K562 (cell line): ENCODE results near the gene ZNF106. TPM values are rescaled to one million over a fixed set of nuclear protein-coding genes. Genes with fewer than 3 reads are reported as not detected.

Experiments used
- ATAC-seq: fragments of 200-7000 bp; cut with Tn5 transposase; 3 replicates; pipeline ENCODE4 v1.9.1; 2020; ENCODE audit warnings: moderate library complexity
- BruUV-seq: library from RNA; stranded (reverse); fragments of 400-500 nt; replicated peaks from 2 replicates; lab custom pipeline; 2021; lab: Mats Ljungman, UMichigan
- CTCF ChIA-PET: fragments of 300-600 bp; formaldehyde crosslinking; extraction: SDS; loops from one replicate; lab custom pipeline; 2021; ENCODE audit warnings: low intra/inter-chr PET ratio; lab: Yijun Ruan, JAX
- POLR2A ChIA-PET: fragments of 300-600, 350-650 bp; sonication (Branson Sonifier 250); formaldehyde crosslinking; extraction: SDS; loops from one replicate; lab custom pipeline; 2021; ENCODE audit warnings: antibody characterized with exemption, inconsistent platforms; lab: Yijun Ruan, JAX
- DNase-seq, 4 experiments: peaks; one replicate each; pipeline versions ENCODE4 v3.0.0 to v3.0.0-alpha.2; 2011 to 2018; ENCODE audit warnings: low spot score in 3 of 4, mixed read lengths in 3 of 4; ENCODE audit errors: extremely low read depth in 1 of 4
- FAIRE-seq: peaks from 2 replicates; lab custom pipeline; 2011; peaks lifted over from hg19 to GRCh38; lab: Jason Lieb, UNC
- H2AFZ ChIP-seq: 2 replicates; pipeline ENCODE4 v1.6.0; 2011; ENCODE audit warnings: low read depth, low read length, control low read depth, inconsistent platforms
- H3K27ac ChIP-seq: fragments of 200-600 bp; 3 replicates; pipeline ENCODE4 v1.8.0; 2011; ENCODE audit warnings: low read depth, mild to moderate bottlenecking, control low read depth, inconsistent platforms, low read length, moderate library complexity, mixed read lengths; ENCODE audit errors: extremely low read depth
- H3K27me3 ChIP-seq, 2 experiments: fragments of 300-600 bp in 1 of 2; 2 replicates in 1 of 2; 3 replicates in 1 of 2; pipeline versions ENCODE4 v1.6.0 to v1.8.0; 2011; ENCODE audit warnings: inconsistent platforms in 2 of 2, low read length in 2 of 2, mild to moderate bottlenecking in 1 of 2, mixed read lengths in 1 of 2, moderate library complexity in 1 of 2; ENCODE audit not compliant: control insufficient read depth in 2 of 2, insufficient read depth in 2 of 2
- H3K36me3 ChIP-seq: fragments of 300-600 bp; 3 replicates; pipeline ENCODE4 v1.8.0; 2011; ENCODE audit warnings: mild to moderate bottlenecking, low read length, inconsistent platforms; ENCODE audit not compliant: control insufficient read depth, insufficient read depth
- H3K4me1 ChIP-seq, 2 experiments: fragments of 200-600 bp in 1 of 2; replicated peaks in 1 of 2; 2 replicates in 1 of 2; 3 replicates in 1 of 2; pipeline versions ENCODE4 v1.5.1 to v1.8.0; 2011; ENCODE audit warnings: inconsistent platforms in 2 of 2, low read length in 2 of 2, mild to moderate bottlenecking in 1 of 2, mixed read lengths in 1 of 2, moderate library complexity in 1 of 2; ENCODE audit not compliant: control insufficient read depth in 2 of 2, insufficient read depth in 2 of 2
- H3K4me2 ChIP-seq: 2 replicates; pipeline ENCODE4 v1.6.1; 2011; ENCODE audit warnings: low read length, control low read depth, inconsistent platforms, mixed read lengths; ENCODE audit not compliant: insufficient read depth
- H3K4me3 ChIP-seq: fragments of 200-600 bp; sonication (generic), shearing (Covaris generic); 2 replicates; pipeline ENCODE4 v1.5.1; 2016; ENCODE audit warnings: control low read depth, inconsistent platforms
- H3K79me2 ChIP-seq: fragments of 200-600 bp; 3 replicates; pipeline ENCODE4 v1.8.0; 2011; ENCODE audit warnings: low read length, inconsistent platforms; ENCODE audit not compliant: control insufficient read depth, insufficient read depth
- H3K9ac ChIP-seq, 2 experiments: 2 replicates each; pipeline versions ENCODE4 v1.6.0 to v1.6.1; 2011; ENCODE audit warnings: low read depth in 2 of 2, low read length in 2 of 2, control low read depth in 1 of 2, inconsistent platforms in 1 of 2, mild to moderate bottlenecking in 1 of 2, mixed read lengths in 1 of 2; ENCODE audit not compliant: insufficient read depth in 1 of 2
- H3K9me1 ChIP-seq: one replicate; pipeline ENCODE4 v1.6.0; 2011; ENCODE audit warnings: inconsistent platforms, mild to moderate bottlenecking, low read length, moderate library complexity; ENCODE audit not compliant: control insufficient read depth, insufficient read depth
- H3K9me3 ChIP-seq: replicated peaks from 2 replicates; pipeline ENCODE4 v1.5.1; 2011; ENCODE audit warnings: low read depth, low read length, inconsistent platforms; ENCODE audit not compliant: control insufficient read depth, insufficient read depth
- H4K20me1 ChIP-seq: replicated peaks from 2 replicates; pipeline ENCODE4 v1.6.1; 2011; ENCODE audit warnings: low read length, inconsistent platforms, mixed read lengths; ENCODE audit not compliant: control insufficient read depth, insufficient read depth
- CLOCK ChIP-seq: fragments of 250-450 bp; sonication (Bioruptor Pico); IDR thresholded peaks from 2 replicates; pipeline ENCODE4 v1.4.0; 2020; ENCODE audit warnings: mild to moderate bottlenecking, moderate library complexity, borderline replicate concordance
- HIVEP1 ChIP-seq: fragments of 250-450 bp; sonication (Bioruptor Pico); IDR thresholded peaks from 2 replicates; pipeline ENCODE4 v1.4.0; 2020; ENCODE audit warnings: mild to moderate bottlenecking
- KAT8 ChIP-seq: fragments of 450-650 bp; IDR thresholded peaks from 2 replicates; pipeline ENCODE4 v1.6.1; 2016; ENCODE audit warnings: low read depth, mild to moderate bottlenecking
- NBN ChIP-seq: fragments of 450-650 bp; IDR thresholded peaks from 2 replicates; pipeline ENCODE4 v1.6.1; 2016; ENCODE audit warnings: low read depth, mild to moderate bottlenecking
- SRSF9 ChIP-seq: fragments of 200-400 bp; formaldehyde crosslinking; IDR thresholded peaks from 2 replicates; pipeline ENCODE4 v1.6.1; 2017; ENCODE audit warnings: low read depth, low read length, borderline replicate concordance
- TFE3 ChIP-seq: fragments of 450-650 bp; formaldehyde crosslinking; IDR thresholded peaks from 2 replicates; pipeline ENCODE4 v1.4.0; 2020; ENCODE audit warnings: mild to moderate bottlenecking, mixed read lengths
- ZBTB17 ChIP-seq: fragments of 450-650 bp; formaldehyde crosslinking; IDR thresholded peaks from 2 replicates; pipeline ENCODE4 v1.4.0; 2020; ENCODE audit warnings: mild to moderate bottlenecking
- ZFP36 ChIP-seq: fragments of 150-350 bp; IDR thresholded peaks from 2 replicates; pipeline ENCODE4 v1.6.1; 2018; ENCODE audit warnings: low read length, low read depth; ENCODE audit not compliant: partially characterized antibody
- ZNF778 ChIP-seq: fragments of 450-650 bp; formaldehyde crosslinking; IDR thresholded peaks from 2 replicates; pipeline ENCODE4 v1.4.0; 2020; ENCODE audit warnings: mild to moderate bottlenecking, moderate library complexity
- WGBS: fragments of 100-300 bp; shearing (Covaris generic); methylation state at CpG from one replicate; pipeline ENCODE4 v1.1.6; 2016; ENCODE audit warnings: low coverage, mixed read lengths; ENCODE audit not compliant: insufficient coverage; ENCODE audit errors: missing lambda C conversion rate; 5-methylcytosine and 5-hydroxymethylcytosine counted together
- in situ Hi-C: fragments of 300-500 bp; cut with MboI; formaldehyde crosslinking; loops from 4 replicates; pipeline ENCODE4 v1.15.0; 2018; ENCODE audit warnings: inconsistent platforms, mixed read lengths
- intact Hi-C: fragments of 100-400 bp; cut with micrococcal nuclease; formaldehyde crosslinking; loops from 2 replicates; pipeline ENCODE4 v1.14.2; 2022
- polyA plus RNA-seq, 8 experiments: library from polyadenylated mRNA; depleted of rRNA in 4 of 8; stranded (reverse) in 5 of 8; unstranded in 3 of 8; fragments of >200 nt; fragmentation: Nextera tagmentation in 2 of 8; fragmentation: Illumina TruSeq in 1 of 8; extraction: Ambion mirVana in 2 of 8; extraction: Trizol in 1 of 8; gene quantifications; 2 replicates each; pipeline versions ENCODE4 v1.2.1 to v1.2.3, GENCODE V29; 2011 to 2014; ENCODE audit warnings: inconsistent platforms in 1 of 8, missing spikeins in 1 of 8
- total RNA-seq, 7 experiments: library from RNA; depleted of rRNA in 6 of 7; stranded (reverse); fragments of >200 nt in 6 of 7; fragmentation: Illumina TruSeq in 2 of 7; extraction: Trizol in 2 of 7; gene quantifications; 2 replicates each; pipeline versions ENCODE4 v1.2.1 to v1.2.3, GENCODE V29; 2011 to 2021; ENCODE audit warnings: low replicate concordance in 1 of 7

ZNF106 gene
- total and polyA plus RNA-seq, 9 of the 15 experiments (the other 6 are each of a cell fraction or from before 2014, with no cell fraction given) = 14.4 to 55.3 (median 33.7) TPM

GRCh38 chr15:42411884-42412283 lies 79.1 kb downstream of the ZNF106 start:
- no peak for ATAC-seq
- no peak overlapping the region for H3K4me3 ChIP-seq
- intact Hi-C loops = no loop called here
- H3K9me1 ChIP-seq = no peaks in the 10 kb centered on the region
- H3K36me3 ChIP-seq = peaks cover 20% of the 10 kb centered on the region; the same call in 2 of the 3 replicates
- no peak for TF ChIP-seq NBN
- no peak for TF ChIP-seq ZNF778
- TF ChIP-seq TFE3 (CRISPR knock-in tag) = no peak
- no peak for TF ChIP-seq HIVEP1
- TF ChIP-seq ZFP36 = no peak
- TF ChIP-seq ZBTB17 (CRISPR knock-in tag) = no peak
- TF ChIP-seq CLOCK = no peak
- no peak for TF ChIP-seq SRSF9
- no peak for TF ChIP-seq KAT8
- TF ChIP-seq, all 486 proteins: peak for 0
- no TSS peak for BruUV-seq
- Histone ChIP-seq H3K9ac (no peak overlapping the region), H3K9me3 (no peaks in the 10 kb centered on the region), H3K4me2 (no peak overlapping the region), H2AFZ (no peak overlapping the region), H3K4me1 (no peaks in the 10 kb centered on the region), H3K79me2 (no peaks in the 10 kb centered on the region), H4K20me1 (peaks cover 7% of the 10 kb centered on the region; the same call in 1 of the 2 replicates), H3K27me3 (no peaks in the 10 kb centered on the region; a peak in 1 of 5 replicates), H3K27ac (no peak overlapping the region)
- CTCF ChIA-PET = no interaction called here
- DNase-seq (no peak), FAIRE-seq (no peak)
- 89% methylated on average over 6 of the region's 7 CpGs for WGBS
- in situ Hi-C loops = no loop called here
- POLR2A ChIA-PET = no interaction called here
